Stimulated activated CD4-positive, alpha-beta T cell treated with anti-CD3 and anti-CD28 coated beads, Interleukin-2, amount 100 ng/mL, for 4 hours (primary cell): ENCODE measurements around the gene ITPRID1.

ENCODE experiments used
- DNase-seq: peaks from one replicate; pipeline ENCODE4 v3.0.0-alpha.2; 2020; ENCODE audit warnings: low read depth

Gene ITPRID1

GRCh38 chr7:31633894-31634494 is 120.1 kb downstream of the ITPRID1 start:
- DNase-seq = no peak

- no peak for DNase-seq
Observed at GRCh38 chr7:31640381-31640780, 126.5 kb downstream of the ITPRID1 start.

- no peak for DNase-seq
Observed at GRCh38 chr7:31642681-31643115, 128.8 kb downstream of the ITPRID1 start.

GRCh38 chr7:31646942-31647341 is 133.1 kb downstream of the ITPRID1 start:
- DNase-seq = no peak

- no peak for DNase-seq
Observed at GRCh38 chr7:31647511-31647910, 133.6 kb downstream of the ITPRID1 start.

GRCh38 chr7:31648288-31648687 is 134.4 kb downstream of the ITPRID1 start:
- DNase-seq = no peak

GRCh38 chr7:31648880-31649279 is 135.0 kb downstream of the ITPRID1 start:
- DNase-seq = no peak

- DNase-seq = no peak
Observed at GRCh38 chr7:31651234-31652062, 137.6 kb downstream of the ITPRID1 start.

- no peak for DNase-seq
Observed at GRCh38 chr7:31652063-31652326, 138.1 kb downstream of the ITPRID1 start.

- DNase-seq = no peak
Observed at GRCh38 chr7:31663072-31663471, 149.2 kb downstream of the ITPRID1 start.

- DNase-seq = no peak
Observed at GRCh38 chr7:31664890-31665289, 151.0 kb downstream of the ITPRID1 start.

GRCh38 chr7:31665546-31665945 is 151.7 kb downstream of the ITPRID1 start:
- DNase-seq = no peak

GRCh38 chr7:31669461-31669860 is 155.6 kb downstream of the ITPRID1 start:
- no peak for DNase-seq

- no peak for DNase-seq
Observed at GRCh38 chr7:31679574-31680305, 165.8 kb downstream of the ITPRID1 start.

GRCh38 chr7:31683445-31684225 is 169.7 kb downstream of the ITPRID1 start:
- no peak for DNase-seq

- no peak for DNase-seq
Observed at GRCh38 chr7:31687024-31687748, 173.3 kb downstream of the ITPRID1 start, which contains the start of gene PPP1R17. TSS of gene PPP1R17 (plus strand) at chr7:31687215. CDS start at chr7:31692442, 5,227 bp downstream.

- no peak for DNase-seq
Observed at GRCh38 chr7:31688372-31688771, 174.5 kb downstream of the ITPRID1 start.

- DNase-seq = no peak
Observed at GRCh38 chr7:31688996-31689395, 175.1 kb downstream of the ITPRID1 start.

GRCh38 chr7:31690935-31691334 is 177.0 kb downstream of the ITPRID1 start:
- no peak for DNase-seq

GRCh38 chr7:31692451-31692850 is 178.6 kb downstream of the ITPRID1 start:
- DNase-seq = no peak

GRCh38 chr7:31692871-31693270 is 179.0 kb downstream of the ITPRID1 start:
- DNase-seq = no peak
